Glomerular visceral epithelial cell (primary cell): ENCODE measurements around the gene PLPPR2.
A peak's percentile ranks its signal among the peaks of the same experiment; 100 is the strongest.
"Not testable (repeated sequence)": the region's sequence is repeated elsewhere in the genome, so short reads cannot be mapped to it uniquely, and the experiment has no call there.

Experiments
- DNase-seq: peaks from one replicate; pipeline ENCODE4 v3.0.0-alpha.2; 2016; ENCODE audit errors: extremely low spot score

The PLPPR2 gene

GRCh38 chr19:11355160-11356073 is at the start of gene PLPPR2:
Gene PLPPR2, plus strand, starts transcription at chr19:11355432. Its CDS starts 2,242 bp downstream, at chr19:11357674.
- peak; percentile 86 for DNase-seq

GRCh38 chr19:11306337-11306736 is 48.9 kb upstream of the PLPPR2 start:
- DNase-seq: no peak

- DNase-seq: not testable (repeated sequence)
Measured at GRCh38 chr19:11320278-11320995, 34.8 kb upstream of the PLPPR2 start.

GRCh38 chr19:11321191-11322126 is 33.8 kb upstream of the PLPPR2 start:
- DNase-seq: no peak

- no peak for DNase-seq
Measured at GRCh38 chr19:11322269-11323024, 32.8 kb upstream of the PLPPR2 start.

GRCh38 chr19:11323601-11324078 is 31.6 kb upstream of the PLPPR2 start:
- no peak for DNase-seq

- DNase-seq: peak; percentile 89
Measured at GRCh38 chr19:11324079-11324661, 31.1 kb upstream of the PLPPR2 start.

GRCh38 chr19:11324748-11325389 is 30.4 kb upstream of the PLPPR2 start:
- DNase-seq: no peak

GRCh38 chr19:11325544-11325943 is 29.7 kb upstream of the PLPPR2 start:
- DNase-seq: no peak

GRCh38 chr19:11330127-11330526 is 25.1 kb upstream of the PLPPR2 start:
- DNase-seq: no peak

GRCh38 chr19:11331502-11331901 is 23.7 kb upstream of the PLPPR2 start:
- DNase-seq: no peak

- DNase-seq: no peak
Measured at GRCh38 chr19:11332822-11333221, 22.4 kb upstream of the PLPPR2 start.

GRCh38 chr19:11333838-11334237 is 21.4 kb upstream of the PLPPR2 start:
- not testable (repeated sequence) for DNase-seq

GRCh38 chr19:11335449-11336146 is 19.6 kb upstream of the PLPPR2 start:
- no peak for DNase-seq

- DNase-seq: no peak
Measured at GRCh38 chr19:11337080-11337479, 18.2 kb upstream of the PLPPR2 start.

- DNase-seq: no peak
Measured at GRCh38 chr19:11338121-11338520, 17.1 kb upstream of the PLPPR2 start.

GRCh38 chr19:11338569-11339253 is 16.5 kb upstream of the PLPPR2 start:
- no peak for DNase-seq

- peak; percentile 78 for DNase-seq
Measured at GRCh38 chr19:11339254-11340098, 15.8 kb upstream of the PLPPR2 start, which contains the start of gene RAB3D. Gene RAB3D, minus strand, starts transcription at chr19:11339657. Its CDS starts 2,258 bp downstream, at chr19:11337399.
